Stimulated activated CD8-positive, alpha-beta memory T cell treated with anti-CD3 and anti-CD28 coated beads, Interleukin-7, amount 100 ng/mL, for 48 hours (primary cell): ENCODE measurements around the gene SLC13A5.
"Not testable (repeated sequence)": the region's sequence is repeated elsewhere in the genome, so short reads cannot be mapped to it uniquely, and the experiment has no call there.

Source experiments
- DNase-seq, 2 donors: peaks; one replicate each; pipeline ENCODE4 v3.0.0-alpha.2; 2020; ENCODE audit warnings: low read depth in 1 of 2; ENCODE audit errors: extremely low read depth in 1 of 2

Gene SLC13A5

GRCh38 chr17:6713130-6713917, at the start of gene SLC13A5:
TSS of gene SLC13A5 (minus strand) at chr17:6713369. CDS start at chr17:6713333, 36 bp downstream.
- DNase-seq = no peak

DNA sequence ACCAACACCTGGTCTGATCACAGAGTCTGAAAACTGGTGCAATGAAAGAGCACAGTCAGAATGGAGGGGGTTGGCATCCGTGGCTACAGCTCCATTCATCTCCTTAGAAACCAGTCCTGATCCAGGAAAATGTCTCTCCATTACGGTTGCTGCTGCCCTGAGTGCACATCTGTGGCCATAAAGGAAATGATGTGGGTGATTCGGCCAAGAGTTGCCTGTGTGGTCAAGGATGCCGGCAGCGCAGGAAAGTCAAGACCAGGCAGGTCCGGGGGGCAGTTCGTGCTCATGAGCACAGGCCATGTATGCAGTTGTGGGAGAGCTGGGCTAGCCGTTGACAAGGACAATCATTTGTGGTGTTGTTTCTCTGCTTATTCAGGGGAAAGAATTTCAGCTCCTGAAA, 48.6 kb upstream of the SLC13A5 start:
- DNase-seq = no peak

DNA sequence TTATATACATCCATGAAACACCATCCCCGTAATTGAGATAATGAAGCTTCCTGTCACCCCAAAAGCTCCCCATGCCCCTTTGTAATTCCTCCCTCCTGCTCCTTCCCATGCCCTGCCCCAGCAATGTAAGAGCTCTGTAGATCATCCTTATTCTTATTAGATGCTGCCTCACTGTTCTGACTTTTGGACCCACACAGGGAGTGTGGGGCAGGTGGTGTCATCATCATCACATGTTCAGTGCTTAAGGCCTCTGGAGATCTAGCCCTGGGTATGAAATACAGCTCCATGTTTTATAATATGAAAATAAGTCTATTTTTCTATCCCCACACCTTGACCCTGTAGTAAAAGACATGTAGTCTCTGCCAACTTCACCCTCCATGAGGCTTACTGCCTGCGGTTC, 44.6 kb upstream of the SLC13A5 start:
- DNase-seq = no peak

GRCh38 chr17:6756425-6757031, 43.4 kb upstream of the SLC13A5 start:
- no peak for DNase-seq

DNA sequence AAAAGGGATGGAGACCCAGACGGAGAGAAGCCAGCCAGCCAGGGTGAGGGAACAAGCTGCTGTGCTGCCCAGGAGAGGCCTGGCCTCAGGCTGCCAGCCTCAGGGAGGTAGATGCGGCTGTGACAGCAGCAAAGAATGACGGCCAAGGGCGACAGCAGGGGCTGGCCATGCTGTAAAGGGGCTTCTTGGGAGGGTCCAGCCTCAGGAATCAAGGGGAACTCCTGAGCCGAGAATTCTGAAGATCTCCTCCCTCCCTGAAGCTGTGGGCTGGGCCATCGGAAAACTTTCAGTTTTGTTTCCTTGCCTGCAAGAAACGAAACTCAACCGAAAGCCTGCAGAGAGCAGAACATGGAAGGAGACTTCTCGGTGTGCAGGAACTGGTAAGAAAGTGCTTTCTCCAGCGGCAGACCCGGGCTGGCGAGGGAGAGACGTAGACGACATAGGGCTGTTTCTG, 42.6 kb upstream of the SLC13A5 start, which contains the start of gene XAF1:
Gene XAF1 (plus strand): TSS at position 316 of the 454 bp plus-strand sequence. CDS start 33 bp downstream, at position 349.
- no peak for DNase-seq

GRCh38 chr17:6755281-6755680, 42.1 kb upstream of the SLC13A5 start:
- no peak for DNase-seq

DNA sequence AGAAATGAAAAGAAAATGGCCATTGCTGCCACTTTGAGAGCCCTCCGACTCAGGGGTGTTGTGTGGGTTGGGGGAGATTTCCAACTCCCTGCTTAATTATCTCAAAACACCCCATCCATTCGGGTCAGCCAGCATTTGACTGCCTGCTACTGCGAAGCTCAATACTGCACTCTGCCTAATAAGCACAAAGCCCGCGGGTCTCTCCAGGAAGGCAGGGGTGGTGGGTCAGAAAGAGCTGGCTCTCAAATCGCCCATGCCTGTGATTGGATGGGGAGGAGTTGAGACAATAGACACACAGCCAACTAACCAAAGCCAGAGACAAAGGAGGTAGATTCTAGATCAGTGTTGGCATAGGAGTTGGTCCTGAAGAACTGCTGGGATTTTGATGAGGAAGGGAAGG, 40.4 kb upstream of the SLC13A5 start:
- DNase-seq = no peak

DNA sequence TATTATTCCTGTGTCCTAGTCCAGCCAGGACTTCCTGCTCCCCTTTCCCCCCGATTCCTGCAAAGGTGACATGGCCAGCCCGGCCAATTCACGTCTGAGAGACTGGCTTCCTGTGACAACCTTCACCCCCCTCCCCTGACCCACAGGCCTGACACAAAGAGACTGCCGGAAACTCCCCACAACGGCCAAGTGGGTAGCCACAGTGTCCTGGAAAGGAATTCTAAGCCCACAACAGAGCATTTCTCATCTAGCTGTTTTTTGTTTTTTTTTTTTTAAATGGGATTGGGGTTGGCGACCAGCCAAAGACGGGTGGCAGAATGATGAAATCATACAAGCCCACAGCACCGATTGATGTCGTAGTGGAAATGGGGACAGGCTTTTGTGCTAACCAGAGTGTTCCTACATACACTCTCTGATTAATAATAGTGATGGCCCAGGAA, 39.9 kb upstream of the SLC13A5 start:
- peak in 1 of 2 donors; percentile 30 for DNase-seq

DNA sequence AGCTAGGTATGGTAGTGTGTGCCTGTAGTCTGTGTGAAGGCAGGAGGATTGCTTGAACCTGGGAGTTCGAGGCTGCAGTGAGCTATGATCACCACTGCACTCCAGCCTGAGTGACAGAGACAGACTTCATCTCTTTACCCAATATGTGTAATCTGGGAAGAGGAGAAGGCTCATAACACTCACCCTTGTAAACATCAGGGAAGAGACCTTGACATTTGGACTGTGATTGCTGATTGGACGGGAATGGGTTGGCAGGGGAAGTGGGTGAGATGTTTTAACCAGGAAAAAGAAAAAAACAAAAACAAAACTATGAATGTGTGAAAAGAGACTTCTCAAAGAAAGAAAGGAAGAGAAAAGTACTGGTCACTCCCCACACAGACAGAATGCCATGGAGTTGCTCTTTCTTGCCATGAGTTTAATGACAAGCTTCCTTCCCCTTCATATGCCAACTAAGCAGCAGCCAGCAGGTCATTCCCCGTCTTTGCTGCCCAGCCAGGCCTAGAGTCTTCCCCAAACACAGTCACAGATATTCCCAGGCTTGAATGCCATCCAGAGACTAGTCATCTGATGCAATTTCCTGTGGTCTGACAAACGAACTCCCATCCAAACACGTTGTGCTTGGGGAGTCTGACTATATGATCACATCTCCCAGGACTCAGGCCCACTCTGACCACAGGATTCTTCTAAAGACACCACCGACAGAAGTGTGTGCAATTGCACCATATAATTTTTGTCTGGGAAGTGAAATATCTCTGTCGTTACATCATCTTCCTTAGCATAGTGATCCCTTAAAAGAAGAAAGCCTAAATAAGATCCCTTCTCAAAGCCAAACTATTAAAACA, 39.1 kb upstream of the SLC13A5 start:
- DNase-seq = no peak

GRCh38 chr17:6749519-6749918, 36.4 kb upstream of the SLC13A5 start:
- no peak for DNase-seq

- no peak for DNase-seq
Observed at GRCh38 chr17:6748617-6749016, 35.4 kb upstream of the SLC13A5 start.

DNA sequence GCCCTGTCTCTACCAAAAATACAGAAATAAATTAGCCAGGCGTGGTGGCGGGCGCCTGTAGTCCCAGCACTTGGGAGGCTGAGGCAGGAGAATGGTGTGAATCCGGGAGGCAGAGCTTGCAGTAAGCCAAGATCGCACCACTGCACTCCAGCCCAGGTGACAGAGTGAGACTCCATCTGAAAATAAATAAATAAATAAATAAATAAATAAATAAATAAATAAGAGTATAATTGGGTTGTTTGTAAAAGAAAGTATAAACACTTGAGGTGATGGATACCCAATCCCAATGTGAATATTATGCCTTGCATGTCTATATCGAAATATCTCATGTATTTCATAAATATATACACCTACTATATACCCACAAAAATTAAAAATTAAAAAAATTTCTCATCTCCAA, 33.5 kb upstream of the SLC13A5 start:
- not testable (repeated sequence) for DNase-seq

- no peak for DNase-seq
Observed at GRCh38 chr17:6729531-6729930, 16.4 kb upstream of the SLC13A5 start.

DNA sequence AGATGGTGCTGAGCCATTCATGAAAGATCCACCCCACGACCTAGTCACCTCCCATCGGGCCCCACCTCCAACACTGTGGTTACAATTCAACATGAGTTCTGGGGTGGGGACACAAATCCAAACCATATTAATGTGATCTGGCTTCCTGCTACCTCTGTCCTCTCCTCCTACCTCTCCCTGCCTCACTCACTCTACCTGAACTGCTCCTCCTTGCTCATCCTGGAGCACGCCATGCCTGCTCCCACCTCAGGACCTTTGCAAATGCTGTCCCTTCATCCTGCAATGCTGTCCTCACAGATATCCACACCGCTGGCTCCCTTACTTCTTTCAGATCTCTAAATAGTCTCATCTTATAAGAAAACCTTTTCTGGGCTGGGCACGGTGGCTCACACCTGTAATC, 10.8 kb upstream of the SLC13A5 start:
- DNase-seq = no peak

DNA sequence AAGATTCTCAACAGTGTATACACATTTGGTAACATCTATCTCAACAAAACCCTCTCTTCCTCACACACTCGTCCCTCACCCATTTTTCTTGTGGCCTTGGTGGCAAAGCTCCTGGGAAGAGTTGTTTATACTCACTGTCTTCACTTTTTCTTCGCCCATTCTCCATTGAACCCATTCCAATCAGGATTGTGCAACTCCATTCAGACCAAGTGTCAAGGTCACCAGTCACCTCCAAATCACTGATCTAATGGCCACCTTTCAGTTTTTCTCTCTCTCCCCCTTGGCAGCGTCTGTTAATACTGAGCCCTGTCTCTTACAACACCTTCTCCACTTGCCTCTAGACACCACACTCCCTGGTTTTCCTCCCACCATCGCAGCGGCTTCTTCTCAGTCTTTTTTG, 8.6 kb upstream of the SLC13A5 start:
- no peak for DNase-seq

DNA sequence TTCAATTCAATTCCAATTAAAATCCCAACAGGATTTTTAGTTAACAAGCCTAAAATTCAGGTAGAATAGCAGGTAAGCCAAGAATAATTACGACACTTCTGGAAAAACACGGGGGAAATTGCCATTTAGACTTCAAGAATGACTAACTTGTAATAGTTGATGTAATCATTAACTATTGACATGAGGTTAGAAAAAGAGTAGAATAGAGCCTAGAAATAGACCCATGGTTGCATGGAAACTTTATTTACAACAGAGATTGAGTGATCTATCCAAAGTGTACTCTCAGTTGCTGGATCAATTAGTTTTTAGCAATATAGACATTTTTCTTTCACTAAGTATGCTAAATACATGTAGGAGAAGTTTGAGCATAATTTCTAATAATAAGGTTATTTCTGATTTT, 3.6 kb upstream of the SLC13A5 start:
- no peak for DNase-seq

DNA sequence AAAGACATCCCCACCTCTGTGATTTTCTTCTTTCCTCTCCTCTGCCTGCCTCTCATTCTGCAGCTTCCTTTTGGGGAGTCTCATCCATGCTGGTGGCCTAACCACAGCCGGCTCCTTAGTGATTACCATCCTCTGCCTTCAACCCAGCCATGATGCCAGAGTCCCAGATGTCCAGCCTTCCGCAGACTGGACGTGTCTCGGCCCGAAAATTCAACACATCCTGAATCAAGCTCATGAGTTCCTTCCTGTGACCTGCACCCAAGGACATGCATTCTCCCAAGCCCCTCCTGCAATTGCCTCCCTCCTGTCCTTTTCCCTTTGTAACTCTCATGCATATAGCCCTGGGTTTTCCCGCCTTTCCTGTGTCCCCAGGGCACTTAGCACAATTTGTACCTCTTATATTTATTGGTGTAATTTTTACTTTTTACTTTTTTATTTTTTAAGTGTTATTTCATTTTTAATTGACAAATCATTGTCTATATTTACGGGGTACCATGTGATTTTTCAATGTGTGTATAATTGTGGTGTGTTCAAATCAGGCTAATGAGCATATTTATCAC, 1.2 kb upstream of the SLC13A5 start:
- no peak for DNase-seq

GRCh38 chr17:6713918-6714271, 726 bp upstream of the SLC13A5 start:
- no peak for DNase-seq

GRCh38 chr17:6712854-6713129, 377 bp downstream of the SLC13A5 start:
- DNase-seq = no peak

GRCh38 chr17:6712058-6712853, 913 bp downstream of the SLC13A5 start:
- no peak for DNase-seq

- no peak for DNase-seq
Observed at GRCh38 chr17:6711681-6712057, 1.5 kb downstream of the SLC13A5 start.
